Astrocyte (in vitro differentiated cells and primary cell): Measurements from ENCODE around the gene OPN1SW.

Experiments
- EZH2 ChIP-seq: IDR thresholded peaks from 2 replicates; pipeline ENCODE4 v1.6.1; 2012; ENCODE audit warnings: mild to moderate bottlenecking, low read length, inconsistent platforms; ENCODE audit not compliant: insufficient read depth
- TF ChIP-seq, protein P1 (sequence below): IDR thresholded peaks from 2 replicates; pipeline ENCODE4 v1.5.1; 2011; ENCODE audit warnings: low read depth, mild to moderate bottlenecking, inconsistent platforms, low read length, moderate library complexity; ENCODE audit not compliant: insufficient read depth

GRCh38 chr7:128735436-128735835 is 40.2 kb downstream of the OPN1SW start:
- TF ChIP-seq, protein P1, sequence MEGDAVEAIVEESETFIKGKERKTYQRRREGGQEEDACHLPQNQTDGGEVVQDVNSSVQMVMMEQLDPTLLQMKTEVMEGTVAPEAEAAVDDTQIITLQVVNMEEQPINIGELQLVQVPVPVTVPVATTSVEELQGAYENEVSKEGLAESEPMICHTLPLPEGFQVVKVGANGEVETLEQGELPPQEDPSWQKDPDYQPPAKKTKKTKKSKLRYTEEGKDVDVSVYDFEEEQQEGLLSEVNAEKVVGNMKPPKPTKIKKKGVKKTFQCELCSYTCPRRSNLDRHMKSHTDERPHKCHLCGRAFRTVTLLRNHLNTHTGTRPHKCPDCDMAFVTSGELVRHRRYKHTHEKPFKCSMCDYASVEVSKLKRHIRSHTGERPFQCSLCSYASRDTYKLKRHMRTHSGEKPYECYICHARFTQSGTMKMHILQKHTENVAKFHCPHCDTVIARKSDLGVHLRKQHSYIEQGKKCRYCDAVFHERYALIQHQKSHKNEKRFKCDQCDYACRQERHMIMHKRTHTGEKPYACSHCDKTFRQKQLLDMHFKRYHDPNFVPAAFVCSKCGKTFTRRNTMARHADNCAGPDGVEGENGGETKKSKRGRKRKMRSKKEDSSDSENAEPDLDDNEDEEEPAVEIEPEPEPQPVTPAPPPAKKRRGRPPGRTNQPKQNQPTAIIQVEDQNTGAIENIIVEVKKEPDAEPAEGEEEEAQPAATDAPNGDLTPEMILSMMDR = no peak
- no peak for TF ChIP-seq EZH2
